Immature natural killer cell (primary cell): ENCODE results near the gene ZNF81. TPM values are rescaled to one million over a fixed set of nuclear protein-coding genes. Genes with fewer than 3 reads are reported as not detected.
"Not testable (repeated sequence)": the region's sequence is repeated elsewhere in the genome, so short reads cannot be mapped to it uniquely, and the experiment has no call there.

Experiments
- DNase-seq, 3 donors: peaks; one replicate each; pipeline ENCODE4 v3.0.0; 2022; ENCODE audit warnings: mixed read lengths in 1 of 3
- H3K27ac Mint-ChIP-seq, 6 donors: one replicate each; pipeline ENCODE4 v1.8.0; 2020; ENCODE audit warnings: mixed read lengths in 6 of 6, mild to moderate bottlenecking in 5 of 6, inconsistent platforms in 4 of 6, moderate library complexity in 3 of 6
- H3K27me3 Mint-ChIP-seq, 3 donors: one replicate each; pipeline ENCODE4 v1.8.0; 2020 to 2021; ENCODE audit warnings: low read depth in 3 of 3, mild to moderate bottlenecking in 3 of 3, mixed read lengths in 3 of 3, moderate library complexity in 3 of 3, inconsistent platforms in 1 of 3
- H3K36me3 Mint-ChIP-seq, 3 donors: one replicate each; pipeline ENCODE4 v1.8.0; 2020; ENCODE audit warnings: mixed read lengths in 3 of 3, inconsistent platforms in 2 of 3, mild to moderate bottlenecking in 2 of 3
- H3K4me1 Mint-ChIP-seq, 2 donors: one replicate each; pipeline ENCODE4 v1.8.0; 2020; ENCODE audit warnings: inconsistent platforms in 2 of 2, mild to moderate bottlenecking in 2 of 2, mixed read lengths in 2 of 2, moderate library complexity in 1 of 2
- H3K4me3 Mint-ChIP-seq, 5 donors: one replicate each; pipeline ENCODE4 v1.8.0; 2020; ENCODE audit warnings: mild to moderate bottlenecking in 5 of 5, mixed read lengths in 5 of 5, inconsistent platforms in 3 of 5, moderate library complexity in 3 of 5
- H3K9me3 Mint-ChIP-seq, 6 donors: one replicate each; pipeline ENCODE4 v1.8.0; 2020; ENCODE audit warnings: mild to moderate bottlenecking in 6 of 6, mixed read lengths in 6 of 6, inconsistent platforms in 4 of 6, moderate library complexity in 3 of 6
- polyA plus RNA-seq, 3 donors: library from polyadenylated mRNA; unstranded; fragments of 300-500 nt; fragmentation: Illumina TruSeq; gene quantifications; one replicate each; pipeline ENCODE4 v1.2.3, GENCODE V29; 2021

The ZNF81 gene
- 1 to 10 TPM; 7.0 to 8.6 (median 7.6) TPM for polyA plus RNA-seq

GRCh38 chrX:47836164-47837072 is at the start of gene ZNF81:
ZNF81 (plus strand) TSS chrX:47836902; CDS start chrX:47846268, 9,366 bp downstream.
- peaks cover 21 to 24% of the 10 kb centered on the region in 2 donors for H3K4me1 Mint-ChIP-seq
- H3K27ac Mint-ChIP-seq = peak within 1 kb of the TSS; percentile 90 to 98 (median 94)
- peak; percentile 89 to 91 (median 89) for DNase-seq
- H3K27me3 Mint-ChIP-seq = peaks cover 2 to 14% (median 5%) of the 10 kb centered on the region in 3 donors
- peak within 1 kb of the TSS; percentile 90 to 100 (median 98) for H3K4me3 Mint-ChIP-seq
- H3K36me3 Mint-ChIP-seq = peaks cover 0 to under 1% (median 0%) of the 10 kb centered on the region in 3 donors
- no peaks in the 10 kb centered on the region for H3K9me3 Mint-ChIP-seq

- H3K27ac Mint-ChIP-seq = no peak overlapping the region
- no peak overlapping the region for H3K4me3 Mint-ChIP-seq
- H3K36me3 Mint-ChIP-seq = no peaks in the 10 kb centered on the region
- peaks cover 0 to 2% (median 0%) of the 10 kb centered on the region in 6 donors for H3K9me3 Mint-ChIP-seq
- no peak for DNase-seq
- peaks cover 0 to 6% (median 0%) of the 10 kb centered on the region in 3 donors for H3K27me3 Mint-ChIP-seq
- no peaks in the 10 kb centered on the region for H3K4me1 Mint-ChIP-seq
Observed at GRCh38 chrX:47796433-47796906, 40.2 kb upstream of the ZNF81 start.

GRCh38 chrX:47797084-47797483 is 39.6 kb upstream of the ZNF81 start:
- no peak overlapping the region for H3K4me3 Mint-ChIP-seq

GRCh38 chrX:47798861-47799260 is 37.8 kb upstream of the ZNF81 start:
- Mint-ChIP-seq H3K9me3 (no peaks in the 10 kb centered on the region), H3K4me1 (no peaks in the 10 kb centered on the region), H3K4me3 (no peak overlapping the region), H3K36me3 (no peaks in the 10 kb centered on the region), H3K27me3 (peaks cover 2 to 13% (median 4%) of the 10 kb centered on the region in 3 donors), H3K27ac (no peak overlapping the region)
- DNase-seq = no peak

More at GRCh38 chrX:47797084-47797483, 39.6 kb upstream of the ZNF81 start:
- no peaks in the 10 kb centered on the region for H3K36me3 Mint-ChIP-seq
- no peaks in the 10 kb centered on the region for H3K4me1 Mint-ChIP-seq
- no peak overlapping the region for H3K27ac Mint-ChIP-seq
- DNase-seq = no peak
- H3K9me3 Mint-ChIP-seq = peaks cover 0 to 2% (median 0%) of the 10 kb centered on the region in 6 donors
- peaks cover 0 to 8% (median 1%) of the 10 kb centered on the region in 3 donors for H3K27me3 Mint-ChIP-seq

GRCh38 chrX:47802589-47802988 is 34.1 kb upstream of the ZNF81 start:
- H3K4me3 Mint-ChIP-seq = no peak overlapping the region
- no peak overlapping the region for H3K27ac Mint-ChIP-seq
- H3K27me3 Mint-ChIP-seq = peaks cover 2 to 13% (median 8%) of the 10 kb centered on the region in 3 donors
- no peaks in the 10 kb centered on the region for H3K9me3 Mint-ChIP-seq
- no peak for DNase-seq
- H3K36me3 Mint-ChIP-seq = no peaks in the 10 kb centered on the region
- H3K4me1 Mint-ChIP-seq = no peaks in the 10 kb centered on the region

- not testable (repeated sequence) for H3K36me3 Mint-ChIP-seq, H3K4me3 Mint-ChIP-seq, H3K27ac Mint-ChIP-seq, H3K4me1 Mint-ChIP-seq, DNase-seq, H3K9me3 Mint-ChIP-seq
- peaks cover 2 to 13% (median 8%) of the 10 kb centered on the region in 3 donors for H3K27me3 Mint-ChIP-seq
Observed at GRCh38 chrX:47803103-47803502, 33.6 kb upstream of the ZNF81 start.

GRCh38 chrX:47804315-47804714 is 32.4 kb upstream of the ZNF81 start:
- no peak for DNase-seq
- H3K27me3 Mint-ChIP-seq = peaks cover 2 to 8% (median 7%) of the 10 kb centered on the region in 3 donors
- no peaks in the 10 kb centered on the region for H3K4me1 Mint-ChIP-seq
- H3K4me3 Mint-ChIP-seq = no peak overlapping the region
- H3K9me3 Mint-ChIP-seq = no peaks in the 10 kb centered on the region
- H3K36me3 Mint-ChIP-seq = no peaks in the 10 kb centered on the region
- H3K27ac Mint-ChIP-seq = no peak overlapping the region

GRCh38 chrX:47805844-47806243 is 30.9 kb upstream of the ZNF81 start:
- not testable (repeated sequence) for H3K4me1 Mint-ChIP-seq, H3K36me3 Mint-ChIP-seq, H3K9me3 Mint-ChIP-seq, H3K27me3 Mint-ChIP-seq, H3K4me3 Mint-ChIP-seq, DNase-seq, H3K27ac Mint-ChIP-seq

GRCh38 chrX:47806415-47807271 is 30.1 kb upstream of the ZNF81 start:
- H3K9me3 Mint-ChIP-seq, H3K27me3 Mint-ChIP-seq, DNase-seq, H3K4me1 Mint-ChIP-seq, H3K4me3 Mint-ChIP-seq, H3K27ac Mint-ChIP-seq, H3K36me3 Mint-ChIP-seq: not testable (repeated sequence)

- H3K9me3 Mint-ChIP-seq, H3K4me1 Mint-ChIP-seq, H3K36me3 Mint-ChIP-seq, H3K4me3 Mint-ChIP-seq, H3K27ac Mint-ChIP-seq, H3K27me3 Mint-ChIP-seq, DNase-seq: not testable (repeated sequence)
Observed at GRCh38 chrX:47807272-47807538, 29.5 kb upstream of the ZNF81 start.

GRCh38 chrX:47807548-47807947 is 29.2 kb upstream of the ZNF81 start:
- no peak for DNase-seq
- H3K9me3 Mint-ChIP-seq = no peaks in the 10 kb centered on the region

GRCh38 chrX:47808904-47809788 is 27.6 kb upstream of the ZNF81 start:
- H3K27ac Mint-ChIP-seq = no peak overlapping the region
- DNase-seq = no peak
- H3K9me3 Mint-ChIP-seq = no peaks in the 10 kb centered on the region
- H3K4me3 Mint-ChIP-seq = no peak overlapping the region
- H3K27me3 Mint-ChIP-seq = peaks cover 2 to 4% (median 3%) of the 10 kb centered on the region in 3 donors
- H3K36me3 Mint-ChIP-seq = no peaks in the 10 kb centered on the region
- H3K4me1 Mint-ChIP-seq = no peaks in the 10 kb centered on the region

More at GRCh38 chrX:47807548-47807947, 29.2 kb upstream of the ZNF81 start:
- no peak overlapping the region for H3K4me3 Mint-ChIP-seq
- no peaks in the 10 kb centered on the region for H3K36me3 Mint-ChIP-seq
- no peaks in the 10 kb centered on the region for H3K4me1 Mint-ChIP-seq
- H3K27ac Mint-ChIP-seq = no peak overlapping the region
- H3K27me3 Mint-ChIP-seq = peaks cover 4 to 8% (median 5%) of the 10 kb centered on the region in 3 donors

GRCh38 chrX:47814851-47815250 is 21.9 kb upstream of the ZNF81 start:
- Mint-ChIP-seq H3K36me3 (no peaks in the 10 kb centered on the region), H3K27ac (no peak overlapping the region), H3K4me1 (no peaks in the 10 kb centered on the region), H3K4me3 (no peak overlapping the region), H3K27me3 (peaks cover 0 to 4% (median 2%) of the 10 kb centered on the region in 3 donors), H3K9me3 (no peaks in the 10 kb centered on the region)
- DNase-seq = no peak
